H1 (cell line): ENCODE data around the gene CRHBP. TPM values are rescaled to one million over a fixed set of nuclear protein-coding genes. Genes with fewer than 3 reads are reported as not detected.

Source experiments
- EZH2 ChIP-seq: fragments of 200-600 bp; sonication (generic); IDR thresholded peaks from 2 replicates; pipeline ENCODE4 v1.7.1; 2012; ENCODE audit warnings: low read depth, mild to moderate bottlenecking, moderate library complexity, low read length, inconsistent platforms; ENCODE audit not compliant: severe bottlenecking
- YY1 ChIP-seq: IDR thresholded peaks from 2 replicates; pipeline ENCODE4 v1.6.1; 2011; ENCODE audit warnings: low read depth, mild to moderate bottlenecking, low read length
- ZNF274 ChIP-seq: IDR thresholded peaks from 2 replicates; pipeline ENCODE4 v1.7.0; 2012; ENCODE audit warnings: low read length, borderline replicate concordance; ENCODE audit errors: extremely low read depth
- polyA plus RNA-seq, 7 experiments: library from polyadenylated mRNA; depleted of rRNA in 3 of 7; stranded (reverse) in 5 of 7; unstranded in 2 of 7; fragments of >200 nt in 5 of 7; fragments of 200-250 nt in 2 of 7; gene quantifications; 1 replicate in 5 of 7; 2 replicates in 1 of 7; 4 replicates in 1 of 7; pipeline versions ENCODE4 v1.2.1 to v1.2.3, GENCODE V29; 2011 to 2013; ENCODE audit warnings: missing spikeins in 2 of 7, mixed read lengths in 2 of 7
- total RNA-seq: library from RNA; stranded (reverse); fragmentation: NEBNext Ultra II Directional; extraction: Animal tissue kit (Norgen Biotek cat#: 25700); gene quantifications from 2 replicates; pipeline ENCODE4 v1.2.1, GENCODE V29; 2021

Gene CRHBP
- total and polyA plus RNA-seq, 2 of the 8 experiments (the other 6 are each of a cell fraction or from before 2014, with no cell fraction given) = 0.30 TPM; not detected in 1

DNA sequence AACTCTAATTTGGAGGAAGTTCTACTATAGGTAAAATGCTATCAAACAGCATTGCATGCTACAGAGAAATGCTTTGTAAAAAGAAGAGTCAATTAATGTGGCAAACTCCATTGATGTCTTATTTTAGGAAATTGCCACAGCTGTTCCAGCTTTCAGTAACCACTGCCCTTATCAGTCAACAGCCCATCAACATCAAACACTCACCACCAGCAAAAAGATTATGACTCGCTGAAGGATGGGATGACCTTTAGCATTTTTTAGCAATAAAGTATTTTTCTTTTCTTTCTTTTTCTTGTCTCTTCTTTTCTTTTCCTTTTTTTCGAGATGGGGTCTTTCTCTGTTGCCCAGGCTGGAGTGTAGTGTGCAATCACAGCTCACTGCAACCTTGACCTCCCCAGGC, 26.0 kb downstream of the CRHBP start (continued):
- TF ChIP-seq YY1 = no peak
- no peak for TF ChIP-seq EZH2
- TF ChIP-seq ZNF274 = no peak
